Caco-2 (cell line): Measurements from ENCODE around the gene CPLX3. TPM values are rescaled to one million over a fixed set of nuclear protein-coding genes. Genes with fewer than 3 reads are reported as not detected.

Experiments used
- BruUV-seq: library from RNA; stranded (reverse); fragments of 400-500 nt; replicated peaks from 2 replicates; lab custom pipeline; 2021; lab: Mats Ljungman, UMichigan
- CTCF ChIA-PET: fragments of 300-600 bp; sonication (Branson Sonifier 250); formaldehyde crosslinking; loops from one replicate; lab custom pipeline; 2022; ENCODE audit warnings: antibody characterized with exemption; lab: Charles Lee
- POLR2A ChIA-PET: fragments of 300-600 bp; sonication (Branson Sonifier 250); formaldehyde crosslinking; loops from one replicate; lab custom pipeline; 2022; ENCODE audit warnings: antibody characterized with exemption; lab: Charles Lee
- DNase-seq, 2 experiments: peaks; one replicate each; pipeline versions ENCODE4 v3.0.0 to v3.0.0-alpha.2; 2020 to 2022
- H3K27me3 ChIP-seq: replicated peaks from 2 replicates; pipeline ENCODE4 v1.6.0; 2011; ENCODE audit warnings: low read length; ENCODE audit not compliant: control insufficient read depth, insufficient read depth
- H3K36me3 ChIP-seq: 2 replicates; pipeline ENCODE4 v1.5.1; 2011; ENCODE audit warnings: low read length; ENCODE audit not compliant: control insufficient read depth, insufficient read depth
- H3K4me1 ChIP-seq: fragments of 250-450 bp; sonication (Bioruptor Pico); 2 replicates; pipeline ENCODE4 v1.5.1; 2020; ENCODE audit warnings: mild to moderate bottlenecking
- H3K4me3 ChIP-seq: 2 replicates; pipeline ENCODE4 v1.5.1; 2011; ENCODE audit warnings: low read depth, mild to moderate bottlenecking, control low read depth, low read length
- H3K9me3 ChIP-seq: fragments of 250-450 bp; sonication (Bioruptor Pico); 2 replicates; pipeline ENCODE4 v1.5.1; 2020; ENCODE audit warnings: mild to moderate bottlenecking, moderate library complexity
- H3K27ac Mint-ChIP-seq: one replicate; pipeline ENCODE4 v1.8.0; 2022; ENCODE audit warnings: mixed read lengths; ENCODE audit not compliant: unreplicated experiment
- H3K27me3 Mint-ChIP-seq: one replicate; pipeline ENCODE4 v1.8.0; 2022; ENCODE audit warnings: mixed read lengths; ENCODE audit not compliant: insufficient read depth, unreplicated experiment
- H3K36me3 Mint-ChIP-seq: one replicate; pipeline ENCODE4 v1.8.0; 2022; ENCODE audit warnings: mild to moderate bottlenecking, mixed read lengths; ENCODE audit not compliant: insufficient read depth, unreplicated experiment
- H3K4me1 Mint-ChIP-seq: one replicate; pipeline ENCODE4 v1.8.0; 2022; ENCODE audit warnings: low read depth, mixed read lengths; ENCODE audit not compliant: unreplicated experiment
- H3K4me3 Mint-ChIP-seq: one replicate; pipeline ENCODE4 v1.8.0; 2022; ENCODE audit warnings: mild to moderate bottlenecking, moderate library complexity, mixed read lengths; ENCODE audit not compliant: unreplicated experiment
- H3K9me3 Mint-ChIP-seq: one replicate; pipeline ENCODE4 v1.8.0; 2022; ENCODE audit warnings: mixed read lengths; ENCODE audit not compliant: unreplicated experiment
- CTCF ChIP-seq, 2 experiments: fragments of 200-600 bp in 1 of 2; IDR thresholded peaks; 1 replicate in 1 of 2; 2 replicates in 1 of 2; pipeline versions ENCODE4 v1.5.1 to v1.8.0; 2011 to 2022; ENCODE audit warnings: antibody characterized with exemption in 1 of 2, control low read depth in 1 of 2, inconsistent platforms in 1 of 2, low read depth in 1 of 2, low read length in 1 of 2, mild to moderate bottlenecking in 1 of 2, moderate library complexity in 1 of 2; ENCODE audit not compliant: insufficient read depth in 1 of 2, severe bottlenecking in 1 of 2, unreplicated experiment in 1 of 2
- intact Hi-C: fragments of 100-400 bp; cut with micrococcal nuclease; formaldehyde crosslinking; loops from one replicate; pipeline ENCODE4 v1.10.0; 2022; ENCODE audit not compliant: unreplicated experiment
- total RNA-seq: library from RNA; stranded (reverse); gene quantifications from 2 replicates; pipeline ENCODE4 v1.2.3, GENCODE V29; 2022

CPLX3 gene
- total RNA-seq, 1 experiment from 2014 or later, result not detected

GRCh38 chr15:74815121-74815934 is 11.1 kb upstream of the CPLX3 start:
- H3K4me3 Mint-ChIP-seq, result no peak overlapping the region
- H3K4me1 Mint-ChIP-seq, result no peaks in the 10 kb centered on the region
- Histone ChIP-seq H3K4me1 (no peaks in the 10 kb centered on the region), H3K36me3 (no peaks in the 10 kb centered on the region), H3K27me3 (no peaks in the 10 kb centered on the region; the same call in 1 of the 2 replicates), H3K4me3 (no peak overlapping the region), H3K9me3 (no peaks in the 10 kb centered on the region)
- peaks cover 3% of the 10 kb centered on the region for H3K27me3 Mint-ChIP-seq
- TF ChIP-seq CTCF (IDR thresholded peaks at IDR 0.05; ENCODE audit: insufficient read depth in 1 of 2, low read depth in 1 of 2, low read length in 1 of 2, severe bottlenecking in 1 of 2, unreplicated experiment in 1 of 2), result no peak
- no peaks in the 10 kb centered on the region for H3K36me3 Mint-ChIP-seq
- BruUV-seq, result no TSS peak
- no peak for DNase-seq
- intact Hi-C loops, result no loop called here
- no peaks in the 10 kb centered on the region for H3K9me3 Mint-ChIP-seq
- ChIA-PET POLR2A (no interaction called here), CTCF (no interaction called here)
- no peak overlapping the region for H3K27ac Mint-ChIP-seq

GRCh38 chr15:74815961-74816360 is 10.5 kb upstream of the CPLX3 start:
- H3K4me1 Mint-ChIP-seq, result no peaks in the 10 kb centered on the region
- DNase-seq, result no peak
- no peak for TF ChIP-seq CTCF (IDR thresholded peaks at IDR 0.05; ENCODE audit: insufficient read depth in 1 of 2, low read depth in 1 of 2, low read length in 1 of 2, severe bottlenecking in 1 of 2, unreplicated experiment in 1 of 2)
- POLR2A ChIA-PET, result no interaction called here
- H3K36me3 Mint-ChIP-seq, result no peaks in the 10 kb centered on the region
- no peaks in the 10 kb centered on the region for H3K9me3 Mint-ChIP-seq
- intact Hi-C loops, result no loop called here
- Histone ChIP-seq H3K36me3 (no peaks in the 10 kb centered on the region), H3K4me3 (no peak overlapping the region), H3K4me1 (no peaks in the 10 kb centered on the region), H3K9me3 (no peaks in the 10 kb centered on the region), H3K27me3 (no peaks in the 10 kb centered on the region; the same call in 1 of the 2 replicates)
- H3K27me3 Mint-ChIP-seq, result peaks cover 3% of the 10 kb centered on the region
- H3K4me3 Mint-ChIP-seq, result no peak overlapping the region
- no peak overlapping the region for H3K27ac Mint-ChIP-seq
- CTCF ChIA-PET, result no interaction called here
- BruUV-seq, result no TSS peak

GRCh38 chr15:74816624-74817369 is 9.6 kb upstream of the CPLX3 start:
- intact Hi-C loops, result no loop called here
- Mint-ChIP-seq H3K27ac (no peak overlapping the region), H3K4me3 (no peak overlapping the region), H3K27me3 (peaks cover 3% of the 10 kb centered on the region), H3K36me3 (no peaks in the 10 kb centered on the region), H3K9me3 (no peaks in the 10 kb centered on the region), H3K4me1 (no peaks in the 10 kb centered on the region)
- H3K4me3 ChIP-seq, result no peak overlapping the region
- H3K4me1 ChIP-seq, result no peaks in the 10 kb centered on the region
- H3K27me3 ChIP-seq, result no peaks in the 10 kb centered on the region; the same call in 1 of the 2 replicates
- ChIA-PET POLR2A (no interaction called here), CTCF (no interaction called here)
- DNase-seq, result no peak
- H3K36me3 ChIP-seq, result no peaks in the 10 kb centered on the region
- no peaks in the 10 kb centered on the region for H3K9me3 ChIP-seq
- no peak for TF ChIP-seq CTCF (IDR thresholded peaks at IDR 0.05; ENCODE audit: insufficient read depth in 1 of 2, low read depth in 1 of 2, low read length in 1 of 2, severe bottlenecking in 1 of 2, unreplicated experiment in 1 of 2)
- BruUV-seq, result no TSS peak
